HepG2 (cell line): ENCODE measurements around the gene METAP1.

Experiments
- CTCF ChIP-seq: sonication (generic); formaldehyde crosslinking; IDR thresholded peaks from 2 replicates; pipeline ENCODE4 v1.5.0; 2020; ENCODE audit warnings: mild to moderate bottlenecking, missing genetic modification reagents, moderate library complexity
- FOSL2 ChIP-seq: sonication (generic); formaldehyde crosslinking; IDR thresholded peaks from 2 replicates; pipeline ENCODE4 v1.4.0; 2020; ENCODE audit warnings: missing genetic modification reagents
- KDM4B ChIP-seq: sonication (generic); formaldehyde crosslinking; IDR thresholded peaks from 2 replicates; pipeline ENCODE4 v1.4.0; 2020; ENCODE audit warnings: missing genetic modification reagents
- NR3C1 ChIP-seq: sonication (generic); formaldehyde crosslinking; IDR thresholded peaks from 2 replicates; pipeline ENCODE4 v1.4.0; 2020; ENCODE audit warnings: missing genetic modification reagents

GRCh38 chr4:99002279-99002678 lies 6.8 kb downstream of the METAP1 start:
- TF ChIP-seq CTCF (CRISPR knock-in tag) (no peak), KDM4B (CRISPR knock-in tag) (no peak), NR3C1 (CRISPR knock-in tag) (no peak), FOSL2 (CRISPR knock-in tag) (no peak)
